A549 (cell line): Measurements from ENCODE around the gene PLA2G2E. TPM values are rescaled to one million over a fixed set of nuclear protein-coding genes. Genes with fewer than 3 reads are reported as not detected.
A peak's percentile ranks its signal among the peaks of the same experiment; 100 is the strongest.

Source experiments
- ATAC-seq, 2 experiments: fragments of 200-7000 bp in 1 of 2; fragments of >200 bp in 1 of 2; cut with Nextera tagmentation in 1 of 2; cut with Tn5 transposase in 1 of 2; 3 replicates each; pipeline versions ENCODE4 v1.8.0 to v1.9.1; 2018 to 2020; ENCODE audit warnings: mild to moderate bottlenecking in 1 of 2, moderate library complexity in 1 of 2
- CTCF ChIA-PET: fragments of 300-600 bp; sonication (Branson Sonifier 250); formaldehyde crosslinking; extraction: SDS; loops from one replicate; lab custom pipeline; 2021; ENCODE audit warnings: antibody characterized with exemption, inconsistent platforms; lab: Yijun Ruan, JAX
- POLR2A ChIA-PET: fragments of 350-600 bp; formaldehyde crosslinking; extraction: SDS; loops from one replicate; lab custom pipeline; 2021; ENCODE audit warnings: antibody characterized with exemption, inconsistent platforms; lab: Yijun Ruan, JAX
- DNase-seq, 2 experiments: peaks; one replicate each; pipeline versions ENCODE4 v3.0.0 to v3.0.0-alpha.2; 2011 to 2016; ENCODE audit warnings: low read depth in 1 of 2, low spot score in 1 of 2
- FAIRE-seq: peaks from 2 replicates; lab custom pipeline; 2011; peaks lifted over from hg19 to GRCh38; lab: Jason Lieb, UNC
- H3K27ac ChIP-seq, 2 experiments: fragments of >200 bp; sonication (Bioruptor Twin); formaldehyde crosslinking; 3 replicates each; pipeline ENCODE4 v1.5.1; 2016 to 2017
- H3K4me1 ChIP-seq: fragments of >200 bp; sonication (Bioruptor Twin); formaldehyde crosslinking; 3 replicates; pipeline ENCODE4 v1.6.1; 2016
- H3K4me2 ChIP-seq: fragments of >200 bp; sonication (Bioruptor Twin); formaldehyde crosslinking; 3 replicates; pipeline ENCODE4 v1.6.1; 2016
- H3K4me3 ChIP-seq: fragments of >200 bp; sonication (Bioruptor Twin); formaldehyde crosslinking; 3 replicates; pipeline ENCODE4 v1.5.1; 2016
- H3K9me3 ChIP-seq: fragments of >200 bp; sonication (Bioruptor Twin); formaldehyde crosslinking; 3 replicates; pipeline ENCODE4 v1.6.1; 2016
- ATOH8 ChIP-seq: fragments of 250-450 bp; sonication (Bioruptor Pico); IDR thresholded peaks from 2 replicates; pipeline ENCODE4 v1.5.0; 2020; ENCODE audit warnings: low read depth, mild to moderate bottlenecking, moderate library complexity
- BCL3 ChIP-seq: fragments of >200 bp; sonication (Bioruptor Twin); formaldehyde crosslinking; IDR thresholded peaks from 3 replicates; pipeline ENCODE4 v1.6.1; 2016
- CBX2 ChIP-seq: fragments of 200-600 bp; sonication (generic); IDR thresholded peaks from 2 replicates; pipeline ENCODE4 v1.6.1; 2016; ENCODE audit warnings: low read depth, mild to moderate bottlenecking, borderline replicate concordance
- CBX8 ChIP-seq: fragments of 200-600 bp; sonication (generic); IDR thresholded peaks from 2 replicates; pipeline ENCODE4 v1.6.1; 2016
- CHD2 ChIP-seq: fragments of 150-350 bp; IDR thresholded peaks from 2 replicates; pipeline ENCODE4 v1.6.1; 2014; ENCODE audit warnings: low read length; ENCODE audit not compliant: partially characterized antibody
- CHD4 ChIP-seq: fragments of 200-600 bp; sonication (generic); IDR thresholded peaks from 2 replicates; pipeline ENCODE4 v1.6.1; 2016; ENCODE audit warnings: antibody characterized with exemption, mild to moderate bottlenecking, borderline replicate concordance
- ELK1 ChIP-seq: fragments of 150-350 bp; IDR thresholded peaks from 2 replicates; pipeline ENCODE4 v1.6.1; 2014; ENCODE audit warnings: low read depth, mild to moderate bottlenecking, low read length
- EP300 ChIP-seq, 2 experiments: fragments of >200 bp; sonication (Bioruptor Twin); formaldehyde crosslinking; IDR thresholded peaks; 2 replicates in 1 of 2; 3 replicates in 1 of 2; pipeline ENCODE4 v1.6.1; 2016 to 2017
- FOSL2 ChIP-seq, 2 experiments: fragments of 450-650 bp in 1 of 2; fragments of >200 bp in 1 of 2; sonication (Bioruptor Twin) in 1 of 2; formaldehyde crosslinking; IDR thresholded peaks; 2 replicates each; pipeline versions ENCODE4 v1.5.0 to v1.6.1; 2016 to 2020; ENCODE audit warnings: mild to moderate bottlenecking in 1 of 2, moderate library complexity in 1 of 2
- GATA3 ChIP-seq: IDR thresholded peaks from 2 replicates; pipeline ENCODE4 v1.6.1; 2012; ENCODE audit warnings: borderline replicate concordance
- HOXB13 ChIP-seq: fragments of 250-450 bp; sonication (Bioruptor Pico); IDR thresholded peaks from 2 replicates; pipeline ENCODE4 v1.5.0; 2020; ENCODE audit warnings: low read depth, mild to moderate bottlenecking, moderate library complexity
- JUN ChIP-seq, 2 experiments: fragments of >200 bp; sonication (Bioruptor Twin); formaldehyde crosslinking; IDR thresholded peaks; 2 replicates in 1 of 2; 3 replicates in 1 of 2; pipeline ENCODE4 v1.6.1; 2016 to 2017
- JUNB ChIP-seq: fragments of >200 bp; sonication (Bioruptor Twin); formaldehyde crosslinking; IDR thresholded peaks from 2 replicates; pipeline ENCODE4 v1.6.1; 2016
- KDM1A ChIP-seq: fragments of 200-600 bp; sonication (generic); IDR thresholded peaks from 2 replicates; pipeline ENCODE4 v1.6.1; 2016; ENCODE audit warnings: low read depth, mild to moderate bottlenecking
- MAFK ChIP-seq: fragments of 450-650 bp; IDR thresholded peaks from 2 replicates; pipeline ENCODE4 v1.6.1; 2014; ENCODE audit not compliant: partially characterized antibody
- NPAS2 ChIP-seq: fragments of 250-450 bp; sonication (Bioruptor Pico); IDR thresholded peaks from 2 replicates; pipeline ENCODE4 v1.8.0; 2022; ENCODE audit warnings: mild to moderate bottlenecking, moderate library complexity, borderline replicate concordance
- RARB ChIP-seq: fragments of 250-450 bp; sonication (Bioruptor Pico); IDR thresholded peaks from 2 replicates; pipeline ENCODE4 v1.8.0; 2021; ENCODE audit warnings: mild to moderate bottlenecking, moderate library complexity
- REST ChIP-seq: fragments of 200-600 bp; sonication (generic); IDR thresholded peaks from 2 replicates; pipeline ENCODE4 v1.6.1; 2016; ENCODE audit warnings: antibody characterized with exemption, mild to moderate bottlenecking, moderate library complexity
- SMC3 ChIP-seq: fragments of >200 bp; sonication (Bioruptor Twin); formaldehyde crosslinking; IDR thresholded peaks from 3 replicates; pipeline ENCODE4 v1.6.1; 2018; ENCODE audit warnings: inconsistent platforms
- SREBF2 ChIP-seq: fragments of 450-650 bp; IDR thresholded peaks from 2 replicates; pipeline ENCODE4 v1.6.1; 2014; ENCODE audit warnings: mild to moderate bottlenecking, moderate library complexity
- WGBS: methylation state at CpG from one replicate; pipeline ENCODE4 v1.1.6; 2017; ENCODE audit errors: missing lambda C conversion rate; 5-methylcytosine and 5-hydroxymethylcytosine counted together
- polyA plus RNA-seq, 4 experiments: library from polyadenylated mRNA; depleted of rRNA in 3 of 4; stranded (reverse); fragments of >200 nt; fragmentation: RNase III in 1 of 4; extraction: RNeasy Plus Mini Kit Qiagen cat#74134 plus additional on column Dnase treatment in 1 of 4; gene quantifications; 2 replicates in 3 of 4; 3 replicates in 1 of 4; pipeline ENCODE4 v1.2.3, GENCODE V29; 2011 to 2017

The PLA2G2E gene
- polyA plus RNA-seq, 2 of the 4 experiments (the other 2 are of a cell fraction), result not detected

- H3K4me2 ChIP-seq, result peak overlapping the region; percentile 2; the same call in 1 of the 3 replicates
- ATAC-seq (no peak), DNase-seq (no peak), FAIRE-seq (no peak)
- H3K9me3 ChIP-seq, result no peaks in the 10 kb centered on the region
- ChIA-PET CTCF (interaction anchor here (0.8 to 4.2 kb wide), 5 partner anchors 11 to 596 kb away, joined by 3 to 27 read pairs (median 4); partner anchors contain the start of gene OTUD3), POLR2A (interaction anchor here (2.2 kb wide), 1 partner anchor 12 kb away, joined by 10 read pairs; the partner anchor contains the start of gene OTUD3)
- H3K4me3 ChIP-seq, result no peak overlapping the region
- TF ChIP-seq GATA3, result no peak
- TF ChIP-seq HOXB13 (CRISPR knock-in tag), result no peak
- TF ChIP-seq REST, result no peak
- TF ChIP-seq JUNB, result no peak
- no peak for TF ChIP-seq CBX2
- no peak for TF ChIP-seq CBX8
- TF ChIP-seq SMC3, result no peak
- no peak for TF ChIP-seq JUN (IDR thresholded peaks at IDR 0.05)
- no peak for TF ChIP-seq RARB (CRISPR knock-in tag)
- no peak for TF ChIP-seq CHD2
- TF ChIP-seq KDM1A, result no peak
- TF ChIP-seq EP300 (IDR thresholded peaks at IDR 0.05), result no peak
- TF ChIP-seq BCL3, result no peak
- TF ChIP-seq ELK1, result no peak
- TF ChIP-seq MAFK, result no peak
- H3K4me1 ChIP-seq, result peaks cover 19% of the 10 kb centered on the region; the same call in 2 of the 3 replicates
- WGBS, result 92% methylated on average over 3 of the region's 3 CpGs
- peak overlapping the region in 1 of 2 experiments; percentile 53; a peak in 2 of 6 replicates for H3K27ac ChIP-seq
Observed at GRCh38 chr1:19893687-19894086, 29.7 kb downstream of the PLA2G2E start.

- no peak overlapping the region for H3K4me3 ChIP-seq
- ATAC-seq, result no peak
- TF ChIP-seq SREBF2, result no peak
- no peak for TF ChIP-seq CHD4
- no peak for TF ChIP-seq NPAS2
- TF ChIP-seq FOSL2 (IDR thresholded peaks at IDR 0.05), result no peak
- TF ChIP-seq FOSL2 (CRISPR knock-in tag; IDR thresholded peaks at IDR 0.05), result peak; percentile 49; the same call in 1 of the 2 replicates
- no peak for TF ChIP-seq ATOH8
- no peak for TF ChIP-seq EP300 (IDR thresholded peaks at IDR 0.05)
- TF ChIP-seq, all 56 proteins: peak for 1
- Histone ChIP-seq H3K4me2 (no peak overlapping the region), H3K27ac (peak overlapping the region in 1 of 2 experiments; percentile 53; a peak in 1 of 6 replicates), H3K4me1 (peaks cover 19% of the 10 kb centered on the region; the same call in 2 of the 3 replicates), H3K9me3 (no peaks in the 10 kb centered on the region)
- no peak for FAIRE-seq
- no peak for DNase-seq
- ChIA-PET CTCF (interaction anchor here (1.1 to 4.2 kb wide), 2 partner anchors 10 to 597 kb away, joined by 4 to 27 read pairs; partner anchors contain the start of gene OTUD3), POLR2A (no interaction called here)
- 95% methylated on average over 6 of the region's 6 CpGs for WGBS
Observed at GRCh38 chr1:19892628-19893168, 30.7 kb downstream of the PLA2G2E start.
